ENCODE data around the gene YAP1. TPM values are rescaled to one million over a fixed set of nuclear protein-coding genes. Genes with fewer than 3 reads are reported as not detected.
"Not testable (repeated sequence)": the region's sequence is repeated elsewhere in the genome, so short reads cannot be mapped to it uniquely, and the experiment has no call there.

Gene YAP1
- total RNA-seq, 1 experiment from 2014 or later = 80.5 TPM

- Histone ChIP-seq H3K27me3 (ENCODE audit: control insufficient read depth, insufficient read depth, low read length) (no peaks in the 10 kb centered on the region), H3K4me3 (ENCODE audit: insufficient read depth, low read depth, low read length) (no peak overlapping the region), H3K36me3 (replicated peaks; ENCODE audit: control insufficient read depth, insufficient read depth, low read length) (no peaks in the 10 kb centered on the region; the same call in 1 of the 2 replicates)
- DNase-seq = no peak
These were observed 82.3 kb downstream of the YAP1 start for GRCh38 chr11:102192349-102193066.

GRCh38 chr11:102194257-102194656 is 84.0 kb downstream of the YAP1 start:
- no peaks in the 10 kb centered on the region for H3K27me3 ChIP-seq (ENCODE audit: control insufficient read depth, insufficient read depth, low read length)
- no peak for DNase-seq
- no peaks in the 10 kb centered on the region; the same call in 1 of the 2 replicates for H3K36me3 ChIP-seq (replicated peaks; ENCODE audit: control insufficient read depth, insufficient read depth, low read length)
- H3K4me3 ChIP-seq (ENCODE audit: insufficient read depth, low read depth, low read length) = no peak overlapping the region

- Histone ChIP-seq H3K4me3 (ENCODE audit: insufficient read depth, low read depth, low read length) (no peak overlapping the region), H3K36me3 (replicated peaks; ENCODE audit: control insufficient read depth, insufficient read depth, low read length) (no peaks in the 10 kb centered on the region; the same call in 1 of the 2 replicates), H3K27me3 (ENCODE audit: control insufficient read depth, insufficient read depth, low read length) (no peaks in the 10 kb centered on the region)
- DNase-seq = no peak
These were observed 84.7 kb downstream of the YAP1 start for GRCh38 chr11:102194990-102195389.

- DNase-seq = no peak
- no peaks in the 10 kb centered on the region for H3K27me3 ChIP-seq (ENCODE audit: control insufficient read depth, insufficient read depth, low read length)
- no peaks in the 10 kb centered on the region; the same call in 1 of the 2 replicates for H3K36me3 ChIP-seq (replicated peaks; ENCODE audit: control insufficient read depth, insufficient read depth, low read length)
- no peak overlapping the region for H3K4me3 ChIP-seq (ENCODE audit: insufficient read depth, low read depth, low read length)
These were observed 86.1 kb downstream of the YAP1 start for GRCh38 chr11:102196351-102196750.

- no peaks in the 10 kb centered on the region; the same call in 1 of the 2 replicates for H3K36me3 ChIP-seq (replicated peaks; ENCODE audit: control insufficient read depth, insufficient read depth, low read length)
- no peak overlapping the region for H3K4me3 ChIP-seq (ENCODE audit: insufficient read depth, low read depth, low read length)
- no peaks in the 10 kb centered on the region for H3K27me3 ChIP-seq (ENCODE audit: control insufficient read depth, insufficient read depth, low read length)
- no peak for DNase-seq
These were observed 86.6 kb downstream of the YAP1 start for GRCh38 chr11:102196816-102197215.

- Histone ChIP-seq H3K36me3 (replicated peaks; ENCODE audit: control insufficient read depth, insufficient read depth, low read length) (no peaks in the 10 kb centered on the region; the same call in 1 of the 2 replicates), H3K4me3 (ENCODE audit: insufficient read depth, low read depth, low read length) (no peak overlapping the region), H3K27me3 (ENCODE audit: control insufficient read depth, insufficient read depth, low read length) (no peaks in the 10 kb centered on the region)
- peak; percentile 62 for DNase-seq
These were observed 87.5 kb downstream of the YAP1 start for GRCh38 chr11:102197670-102198139.

- Histone ChIP-seq H3K36me3 (replicated peaks; ENCODE audit: control insufficient read depth, insufficient read depth, low read length) (no peaks in the 10 kb centered on the region), H3K27me3 (ENCODE audit: control insufficient read depth, insufficient read depth, low read length) (no peaks in the 10 kb centered on the region), H3K4me3 (ENCODE audit: insufficient read depth, low read depth, low read length) (no peak overlapping the region)
- no peak for DNase-seq
These were observed 89.4 kb downstream of the YAP1 start for GRCh38 chr11:102199673-102200072.

GRCh38 chr11:102200325-102200724 is 90.1 kb downstream of the YAP1 start:
- not testable (repeated sequence) for H3K4me3 ChIP-seq (ENCODE audit: insufficient read depth, low read depth, low read length); H3K36me3 ChIP-seq (replicated peaks; ENCODE audit: control insufficient read depth, insufficient read depth, low read length); H3K27me3 ChIP-seq (ENCODE audit: control insufficient read depth, insufficient read depth, low read length); DNase-seq

GRCh38 chr11:102201776-102202175 is 91.5 kb downstream of the YAP1 start:
- no peaks in the 10 kb centered on the region for H3K36me3 ChIP-seq (replicated peaks; ENCODE audit: control insufficient read depth, insufficient read depth, low read length)
- no peak overlapping the region for H3K4me3 ChIP-seq (ENCODE audit: insufficient read depth, low read depth, low read length)
- no peak for DNase-seq
- H3K27me3 ChIP-seq (ENCODE audit: control insufficient read depth, insufficient read depth, low read length) = no peaks in the 10 kb centered on the region

- Histone ChIP-seq H3K36me3 (replicated peaks; ENCODE audit: control insufficient read depth, insufficient read depth, low read length) (no peaks in the 10 kb centered on the region), H3K27me3 (ENCODE audit: control insufficient read depth, insufficient read depth, low read length) (no peaks in the 10 kb centered on the region), H3K4me3 (ENCODE audit: insufficient read depth, low read depth, low read length) (no peak overlapping the region)
- DNase-seq = no peak
These were observed 92.7 kb downstream of the YAP1 start for GRCh38 chr11:102202972-102203371.

- no peak for DNase-seq
- Histone ChIP-seq H3K4me3 (ENCODE audit: insufficient read depth, low read depth, low read length) (no peak overlapping the region), H3K36me3 (replicated peaks; ENCODE audit: control insufficient read depth, insufficient read depth, low read length) (no peaks in the 10 kb centered on the region)
These were observed 93.9 kb downstream of the YAP1 start for GRCh38 chr11:102204174-102204573.

GRCh38 chr11:102205805-102206204 is 95.6 kb downstream of the YAP1 start:
- Histone ChIP-seq H3K27me3 (ENCODE audit: control insufficient read depth, insufficient read depth, low read length) (no peaks in the 10 kb centered on the region), H3K4me3 (ENCODE audit: insufficient read depth, low read depth, low read length) (no peak overlapping the region), H3K36me3 (replicated peaks; ENCODE audit: control insufficient read depth, insufficient read depth, low read length) (no peaks in the 10 kb centered on the region)
- DNase-seq = no peak

More at GRCh38 chr11:102204174-102204573, 93.9 kb downstream of the YAP1 start:
- no peaks in the 10 kb centered on the region for H3K27me3 ChIP-seq (ENCODE audit: control insufficient read depth, insufficient read depth, low read length)

GRCh38 chr11:102208835-102209234 is 98.6 kb downstream of the YAP1 start:
- Histone ChIP-seq H3K36me3 (replicated peaks; ENCODE audit: control insufficient read depth, insufficient read depth, low read length) (no peaks in the 10 kb centered on the region; the same call in 1 of the 2 replicates), H3K4me3 (ENCODE audit: insufficient read depth, low read depth, low read length) (no peak overlapping the region)
- DNase-seq = no peak

GRCh38 chr11:102214623-102215022 is 104.4 kb downstream of the YAP1 start:
- no peaks in the 10 kb centered on the region for H3K27me3 ChIP-seq (ENCODE audit: control insufficient read depth, insufficient read depth, low read length)
- DNase-seq = no peak
- no peaks in the 10 kb centered on the region; the same call in 1 of the 2 replicates for H3K36me3 ChIP-seq (replicated peaks; ENCODE audit: control insufficient read depth, insufficient read depth, low read length)
- H3K4me3 ChIP-seq (ENCODE audit: insufficient read depth, low read depth, low read length) = no peak overlapping the region

More at GRCh38 chr11:102208835-102209234, 98.6 kb downstream of the YAP1 start:
- no peaks in the 10 kb centered on the region for H3K27me3 ChIP-seq (ENCODE audit: control insufficient read depth, insufficient read depth, low read length)

GRCh38 chr11:102216433-102217075 is 106.3 kb downstream of the YAP1 start:
- Histone ChIP-seq H3K4me3 (ENCODE audit: insufficient read depth, low read depth, low read length) (no peak overlapping the region), H3K27me3 (ENCODE audit: control insufficient read depth, insufficient read depth, low read length) (no peaks in the 10 kb centered on the region), H3K36me3 (replicated peaks; ENCODE audit: control insufficient read depth, insufficient read depth, low read length) (no peaks in the 10 kb centered on the region; the same call in 1 of the 2 replicates)
- no peak for DNase-seq
